Activated CD4-positive, alpha-beta memory T cell treated with anti-CD3 and anti-CD28 coated beads, Interleukin-2, amount 10 ng/mL, durations not matched to agents 7 days and 5 days (primary cell): Measurements from ENCODE around the gene UBE2L6. TPM values are rescaled to one million over a fixed set of nuclear protein-coding genes. Genes with fewer than 3 reads are reported as not detected.
"Not testable (repeated sequence)": the region's sequence is repeated elsewhere in the genome, so short reads cannot be mapped to it uniquely, and the experiment has no call there.

ENCODE experiments used
- CTCF ChIA-PET: fragments of 350-600 bp; sonication (Branson Sonifier 250); formaldehyde crosslinking; loops from one replicate; lab custom pipeline; 2021; ENCODE audit warnings: antibody characterized with exemption, inconsistent platforms; lab: Charles Lee
- POLR2A ChIA-PET: fragments of 350-600 bp; sonication (Branson Sonifier 250); formaldehyde crosslinking; loops from one replicate; lab custom pipeline; 2021; ENCODE audit warnings: antibody characterized with exemption; lab: Charles Lee
- DNase-seq: peaks from one replicate; pipeline ENCODE4 v3.0.0-alpha.2; 2020
- H3K27ac Mint-ChIP-seq: one replicate; pipeline ENCODE4 v1.8.0; 2021; ENCODE audit warnings: mild to moderate bottlenecking, mixed read lengths
- H3K27me3 Mint-ChIP-seq: one replicate; pipeline ENCODE4 v1.8.0; 2021; ENCODE audit warnings: mixed read lengths
- H3K36me3 Mint-ChIP-seq: one replicate; pipeline ENCODE4 v1.8.0; 2021; ENCODE audit warnings: low read depth, mixed read lengths
- H3K4me1 Mint-ChIP-seq: one replicate; pipeline ENCODE4 v1.8.0; 2021; ENCODE audit warnings: mixed read lengths
- H3K4me3 Mint-ChIP-seq: one replicate; pipeline ENCODE4 v1.8.0; 2021; ENCODE audit warnings: mild to moderate bottlenecking, mixed read lengths
- H3K9me3 Mint-ChIP-seq: one replicate; pipeline ENCODE4 v1.8.0; 2021; ENCODE audit warnings: mixed read lengths
- total RNA-seq, 2 experiments: library from RNA; stranded (reverse); gene quantifications; one replicate each; pipeline ENCODE4 v1.2.3, GENCODE V29; 2021

The UBE2L6 gene
- total RNA-seq, 2 experiments from 2014 or later = 281 to 285 TPM

GRCh38 chr11:57542582-57542981 lies 24.9 kb downstream of the UBE2L6 start:
- Mint-ChIP-seq H3K4me3 (no peak overlapping the region), H3K27me3 (no peaks in the 10 kb centered on the region), H3K36me3 (peaks cover 31% of the 10 kb centered on the region), H3K9me3 (no peaks in the 10 kb centered on the region), H3K27ac (no peak overlapping the region), H3K4me1 (peaks cover 5% of the 10 kb centered on the region)
- DNase-seq = no peak
- POLR2A ChIA-PET = no interaction called here
- CTCF ChIA-PET = no interaction called here

DNA sequence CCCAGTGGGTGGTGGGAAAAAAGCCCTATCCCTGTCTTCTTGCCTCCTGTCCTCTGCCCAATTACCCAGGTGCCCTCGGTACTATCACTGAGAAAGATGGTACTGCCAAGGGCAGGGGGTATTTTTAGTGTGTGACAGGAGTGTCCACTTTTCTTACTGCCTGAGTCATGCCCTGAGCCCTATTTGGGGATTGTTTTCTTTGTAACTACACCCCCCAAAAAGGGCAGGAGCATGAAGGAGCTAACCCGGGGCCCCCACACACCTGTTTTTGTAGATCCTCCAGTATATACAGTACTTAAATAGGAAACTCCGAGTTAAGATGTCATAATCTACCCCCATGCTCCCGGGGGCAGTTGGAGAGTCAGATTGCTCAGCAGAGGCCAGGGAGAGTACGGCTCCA lies 26.3 kb downstream of the UBE2L6 start:
- POLR2A ChIA-PET = no interaction called here
- no peaks in the 10 kb centered on the region for H3K4me1 Mint-ChIP-seq
- CTCF ChIA-PET = no interaction called here
- no peaks in the 10 kb centered on the region for H3K27me3 Mint-ChIP-seq
- peaks cover 23% of the 10 kb centered on the region for H3K36me3 Mint-ChIP-seq
- H3K4me3 Mint-ChIP-seq = no peak overlapping the region
- no peak for DNase-seq
- H3K9me3 Mint-ChIP-seq = no peaks in the 10 kb centered on the region
- H3K27ac Mint-ChIP-seq = no peak overlapping the region

DNA sequence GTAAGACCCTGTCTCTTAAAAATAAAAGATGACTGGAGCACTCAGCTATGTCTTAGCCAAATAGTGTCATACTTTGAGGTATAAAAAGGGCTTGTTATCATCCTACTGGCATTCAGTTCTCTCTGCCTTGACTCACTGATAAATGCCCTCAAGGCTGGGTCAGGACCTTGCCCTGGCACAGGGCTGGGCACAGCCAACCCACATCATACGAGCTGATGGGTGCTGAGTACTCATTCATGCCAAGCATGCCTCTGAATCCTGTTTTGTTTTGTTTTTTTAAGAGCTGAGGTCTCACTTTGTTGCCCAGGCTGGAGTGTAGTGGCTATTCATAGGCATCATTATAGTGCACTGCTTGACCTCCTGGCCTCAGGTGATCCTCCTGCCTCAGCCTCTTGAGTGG lies 28.1 kb downstream of the UBE2L6 start:
- no peaks in the 10 kb centered on the region for H3K9me3 Mint-ChIP-seq
- no peak overlapping the region for H3K4me3 Mint-ChIP-seq
- ChIA-PET POLR2A (interaction anchor here (0.7 kb wide), 1 partner anchor 29 kb away, joined by 3 read pairs; the partner anchor contains the start of gene UBE2L6), CTCF (no interaction called here)
- peaks cover 20% of the 10 kb centered on the region for H3K36me3 Mint-ChIP-seq
- no peaks in the 10 kb centered on the region for H3K27me3 Mint-ChIP-seq
- no peaks in the 10 kb centered on the region for H3K4me1 Mint-ChIP-seq
- no peak overlapping the region for H3K27ac Mint-ChIP-seq
- DNase-seq = no peak

- H3K9me3 Mint-ChIP-seq = no peaks in the 10 kb centered on the region
- H3K36me3 Mint-ChIP-seq = peaks cover 17% of the 10 kb centered on the region
- no peak for DNase-seq
- no peaks in the 10 kb centered on the region for H3K27me3 Mint-ChIP-seq
- no peak within 1 kb of the TSS for H3K4me3 Mint-ChIP-seq
- ChIA-PET POLR2A (interaction anchor here (1.1 kb wide), 1 partner anchor 212 kb away, joined by 3 read pairs; the partner anchor contains the start of gene TNKS1BP1), CTCF (interaction anchor here (1.4 kb wide), 1 partner anchor 78 kb away, joined by 5 read pairs; no protein-coding TSS in a partner anchor)
- H3K27ac Mint-ChIP-seq = no peak within 1 kb of the TSS
- H3K4me1 Mint-ChIP-seq = peaks cover 5% of the 10 kb centered on the region
Observed at GRCh38 chr11:57536947-57537619, 30.4 kb downstream of the UBE2L6 start, which contains the start of gene SMTNL1. TSS of gene SMTNL1 (plus strand) at chr11:57537595. CDS start at chr11:57542643, 5,048 bp downstream.

DNA sequence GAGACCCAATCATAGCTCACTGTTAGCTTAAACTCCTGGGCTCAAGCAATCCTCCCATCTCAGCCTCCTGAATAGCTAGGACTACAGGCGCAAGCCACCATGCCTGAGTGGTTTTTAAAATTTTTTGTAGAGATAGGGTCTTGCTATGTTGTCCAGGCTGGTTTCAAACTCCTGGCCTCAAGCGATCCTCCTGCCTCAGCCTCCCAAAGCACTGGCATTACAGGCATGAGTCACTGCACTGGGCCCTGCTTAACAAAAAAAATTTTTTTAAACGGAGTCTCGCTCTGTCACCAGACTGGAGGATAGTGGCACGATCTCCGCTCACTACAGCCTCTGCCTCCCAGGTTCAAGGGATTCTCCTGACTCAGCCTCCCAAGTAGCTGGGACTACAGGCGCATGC lies 33.0 kb downstream of the UBE2L6 start:
- H3K9me3 Mint-ChIP-seq, H3K4me3 Mint-ChIP-seq, H3K27me3 Mint-ChIP-seq, DNase-seq, H3K27ac Mint-ChIP-seq: not testable (repeated sequence)
- Mint-ChIP-seq H3K4me1 (peaks cover 25% of the 10 kb centered on the region), H3K36me3 (peaks cover 11% of the 10 kb centered on the region)
- POLR2A ChIA-PET = interaction anchor here (1.4 kb wide), 1 partner anchor 12 kb away, joined by 4 read pairs; no protein-coding TSS in a partner anchor
- CTCF ChIA-PET = interaction anchor here (1.1 to 1.6 kb wide), 4 partner anchors 34 to 77 kb away, joined by 3 to 6 read pairs (median 4); partner anchors contain the start of genes RTN4RL2 and UBE2L6

- no peaks in the 10 kb centered on the region for H3K27me3 Mint-ChIP-seq
- no peaks in the 10 kb centered on the region for H3K9me3 Mint-ChIP-seq
- peaks cover 44% of the 10 kb centered on the region for H3K4me1 Mint-ChIP-seq
- peak; percentile 96 for DNase-seq
- ChIA-PET POLR2A (interaction anchor here (0.7 to 8.1 kb wide), 9 partner anchors 15 to 211 kb away, joined by 3 to 58 read pairs (median 4); partner anchors contain the start of genes MED19, RTN4RL2, SELENOH and SLC43A1), CTCF (interaction anchor here (1.0 to 10.9 kb wide), 10 partner anchors 15 to 270 kb away, joined by 3 to 296 read pairs (median 8); partner anchors contain the start of genes RTN4RL2 and SLC43A1)
- peak within 1 kb of the TSS; percentile 90 for H3K27ac Mint-ChIP-seq
- H3K36me3 Mint-ChIP-seq = peaks cover 26% of the 10 kb centered on the region
- H3K4me3 Mint-ChIP-seq = peak within 1 kb of the TSS; percentile 84
Observed at GRCh38 chr11:57530596-57531507, 36.6 kb downstream of the UBE2L6 start, which contains the start of gene TIMM10. TSS of gene TIMM10 (minus strand) at chr11:57530754. CDS start at chr11:57530189, 565 bp downstream.

- CTCF ChIA-PET = interaction anchor here (1.0 to 10.9 kb wide), 12 partner anchors 10 to 271 kb away, joined by 3 to 296 read pairs (median 8); partner anchors contain the start of genes RTN4RL2, SLC43A1 and UBE2L6
- Mint-ChIP-seq H3K9me3 (no peaks in the 10 kb centered on the region), H3K4me3 (peak overlapping the region; percentile 84), H3K27me3 (no peaks in the 10 kb centered on the region), H3K27ac (peak overlapping the region; percentile 90), H3K36me3 (peaks cover 26% of the 10 kb centered on the region), H3K4me1 (peaks cover 44% of the 10 kb centered on the region)
- POLR2A ChIA-PET = interaction anchor here (0.9 to 8.1 kb wide), 7 partner anchors 14 to 211 kb away, joined by 3 to 58 read pairs (median 7); partner anchors contain the start of genes SELENOH, SLC43A1 and UBE2L6
- no peak for DNase-seq
Observed at GRCh38 chr11:57530215-57530595, 37.3 kb downstream of the UBE2L6 start.

- peak overlapping the region; percentile 14 for H3K27ac Mint-ChIP-seq
- no peak for DNase-seq
- H3K27me3 Mint-ChIP-seq = no peaks in the 10 kb centered on the region
- H3K4me3 Mint-ChIP-seq = no peak overlapping the region
- CTCF ChIA-PET = interaction anchor here (0.8 to 10.9 kb wide), 11 partner anchors 8 to 185 kb away, joined by 3 to 296 read pairs (median 11); partner anchors contain the start of genes RTN4RL2, SLC43A1 and UBE2L6
- POLR2A ChIA-PET = interaction anchor here (1.6 to 8.1 kb wide), 4 partner anchors 13 to 213 kb away, joined by 5 to 58 read pairs (median 8); partner anchors contain the start of genes SELENOH and SLC43A1
- peaks cover 31% of the 10 kb centered on the region for H3K36me3 Mint-ChIP-seq
- no peaks in the 10 kb centered on the region for H3K9me3 Mint-ChIP-seq
- peaks cover 46% of the 10 kb centered on the region for H3K4me1 Mint-ChIP-seq
Observed at GRCh38 chr11:57529012-57529411, 38.5 kb downstream of the UBE2L6 start.

GRCh38 chr11:57527056-57527631 lies 40.3 kb downstream of the UBE2L6 start:
- ChIA-PET POLR2A (interaction anchor here (1.1 to 8.1 kb wide), 3 partner anchors 11 to 36 kb away, joined by 3 to 58 read pairs (median 14); partner anchors contain the start of gene SLC43A1), CTCF (interaction anchor here (0.7 to 10.9 kb wide), 21 partner anchors 11 to 274 kb away, joined by 3 to 296 read pairs (median 6); partner anchors contain the start of genes RTN4RL2, SLC43A1 and UBE2L6)
- H3K27ac Mint-ChIP-seq = peak overlapping the region; percentile 28
- H3K4me1 Mint-ChIP-seq = peaks cover 43% of the 10 kb centered on the region
- peaks cover 27% of the 10 kb centered on the region for H3K36me3 Mint-ChIP-seq
- no peaks in the 10 kb centered on the region for H3K9me3 Mint-ChIP-seq
- DNase-seq = peak; percentile 74
- H3K4me3 Mint-ChIP-seq = no peak overlapping the region
- no peaks in the 10 kb centered on the region for H3K27me3 Mint-ChIP-seq

DNA sequence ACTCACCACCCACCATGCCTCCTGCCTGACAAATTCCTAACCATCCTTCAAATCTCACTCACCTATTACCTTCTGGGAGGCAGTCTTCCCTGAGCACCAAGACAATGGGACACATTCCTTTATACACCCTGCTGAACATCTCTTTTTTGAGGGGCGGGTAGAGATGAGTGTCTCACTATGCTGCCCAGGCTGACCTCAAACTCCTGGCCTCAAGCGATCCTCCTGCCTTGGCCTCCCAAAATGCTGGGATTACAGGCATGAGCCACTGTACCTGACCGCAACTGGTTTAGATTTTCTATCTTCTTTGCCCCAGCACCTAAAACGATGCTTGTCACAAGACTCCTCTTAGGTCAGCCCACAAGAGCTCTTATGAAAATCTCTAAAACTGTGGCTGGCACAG lies 44.1 kb downstream of the UBE2L6 start:
- Mint-ChIP-seq H3K4me1 (peaks cover 14% of the 10 kb centered on the region), H3K27ac (no peak overlapping the region), H3K36me3 (peaks cover 21% of the 10 kb centered on the region), H3K9me3 (no peaks in the 10 kb centered on the region), H3K27me3 (no peaks in the 10 kb centered on the region), H3K4me3 (no peak overlapping the region)
- CTCF ChIA-PET = interaction anchor here (0.7 to 10.9 kb wide), 4 partner anchors 29 to 66 kb away, joined by 3 to 296 read pairs (median 52); partner anchors contain the start of gene RTN4RL2
- POLR2A ChIA-PET = interaction anchor here (1.0 to 2.3 kb wide), 3 partner anchors 8 to 97 kb away, joined by 3 to 12 read pairs (median 3); partner anchors contain the start of gene SLC43A1
- no peak for DNase-seq

GRCh38 chr11:57521116-57521515 lies 46.4 kb downstream of the UBE2L6 start:
- ChIA-PET CTCF (interaction anchor here (1.7 to 9.0 kb wide), 2 partner anchors 8 to 28 kb away, joined by 4 to 139 read pairs; no protein-coding TSS in a partner anchor), POLR2A (interaction anchor here (1.2 kb wide), 1 partner anchor 30 kb away, joined by 3 read pairs; no protein-coding TSS in a partner anchor)
- DNase-seq = no peak
- H3K36me3 Mint-ChIP-seq = peaks cover 5% of the 10 kb centered on the region
- peaks cover 8% of the 10 kb centered on the region for H3K4me1 Mint-ChIP-seq
- H3K27ac Mint-ChIP-seq = no peak overlapping the region
- H3K4me3 Mint-ChIP-seq = no peak overlapping the region
- no peaks in the 10 kb centered on the region for H3K27me3 Mint-ChIP-seq
- H3K9me3 Mint-ChIP-seq = no peaks in the 10 kb centered on the region
